Measurements from ENCODE around the gene STOM.

DNA sequence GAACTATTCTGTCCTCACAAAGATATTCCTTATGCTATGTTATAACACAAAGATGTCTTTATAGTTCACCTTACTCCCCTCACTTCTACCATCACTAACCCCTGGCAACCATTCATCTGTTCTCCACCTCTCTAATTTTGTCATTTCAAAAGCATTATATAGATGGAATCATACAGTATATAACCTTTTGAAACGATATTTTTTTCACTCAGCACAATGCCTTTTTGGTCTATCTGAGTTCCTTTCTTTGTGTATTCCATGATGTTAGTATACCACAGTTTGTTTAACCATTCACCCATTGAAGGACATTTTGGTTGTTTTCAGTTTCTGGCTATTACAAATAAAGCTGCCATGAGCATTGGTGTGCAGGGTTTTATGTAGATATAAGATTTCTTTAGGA is 35.8 kb upstream of the STOM start:
- TF ChIP-seq EZH2 (IDR thresholded peaks at IDR 0.05; ENCODE audit: borderline replicate concordance, control insufficient read depth, low read depth, low read length), result no peak
- TF ChIP-seq SMC3 (IDR thresholded peaks at IDR 0.05; ENCODE audit: borderline replicate concordance, low read length), result no peak
- no peak for TF ChIP-seq RFX5 (IDR thresholded peaks at IDR 0.05; ENCODE audit: low read depth, low read length)
- TF ChIP-seq, protein P1, sequence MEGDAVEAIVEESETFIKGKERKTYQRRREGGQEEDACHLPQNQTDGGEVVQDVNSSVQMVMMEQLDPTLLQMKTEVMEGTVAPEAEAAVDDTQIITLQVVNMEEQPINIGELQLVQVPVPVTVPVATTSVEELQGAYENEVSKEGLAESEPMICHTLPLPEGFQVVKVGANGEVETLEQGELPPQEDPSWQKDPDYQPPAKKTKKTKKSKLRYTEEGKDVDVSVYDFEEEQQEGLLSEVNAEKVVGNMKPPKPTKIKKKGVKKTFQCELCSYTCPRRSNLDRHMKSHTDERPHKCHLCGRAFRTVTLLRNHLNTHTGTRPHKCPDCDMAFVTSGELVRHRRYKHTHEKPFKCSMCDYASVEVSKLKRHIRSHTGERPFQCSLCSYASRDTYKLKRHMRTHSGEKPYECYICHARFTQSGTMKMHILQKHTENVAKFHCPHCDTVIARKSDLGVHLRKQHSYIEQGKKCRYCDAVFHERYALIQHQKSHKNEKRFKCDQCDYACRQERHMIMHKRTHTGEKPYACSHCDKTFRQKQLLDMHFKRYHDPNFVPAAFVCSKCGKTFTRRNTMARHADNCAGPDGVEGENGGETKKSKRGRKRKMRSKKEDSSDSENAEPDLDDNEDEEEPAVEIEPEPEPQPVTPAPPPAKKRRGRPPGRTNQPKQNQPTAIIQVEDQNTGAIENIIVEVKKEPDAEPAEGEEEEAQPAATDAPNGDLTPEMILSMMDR (IDR thresholded peaks at IDR 0.05 in 2 of 3, conservative IDR thresholded peaks at IDR 0.05 in 1 of 3; ENCODE audit: control insufficient read depth in 2 of 3, extremely low read depth in 1 of 3, insufficient read depth in 1 of 3, low read depth in 3 of 3, low read length in 3 of 3), result no peak
- no peak for TF ChIP-seq POLR2A (IDR thresholded peaks at IDR 0.05; ENCODE audit: low read depth, low read length)
- no peak for TF ChIP-seq EP300 (IDR thresholded peaks at IDR 0.05; ENCODE audit: borderline replicate concordance in 1 of 2, control insufficient read depth in 1 of 2, low read depth in 2 of 2, low read length in 2 of 2)
- TF ChIP-seq, protein P2, sequence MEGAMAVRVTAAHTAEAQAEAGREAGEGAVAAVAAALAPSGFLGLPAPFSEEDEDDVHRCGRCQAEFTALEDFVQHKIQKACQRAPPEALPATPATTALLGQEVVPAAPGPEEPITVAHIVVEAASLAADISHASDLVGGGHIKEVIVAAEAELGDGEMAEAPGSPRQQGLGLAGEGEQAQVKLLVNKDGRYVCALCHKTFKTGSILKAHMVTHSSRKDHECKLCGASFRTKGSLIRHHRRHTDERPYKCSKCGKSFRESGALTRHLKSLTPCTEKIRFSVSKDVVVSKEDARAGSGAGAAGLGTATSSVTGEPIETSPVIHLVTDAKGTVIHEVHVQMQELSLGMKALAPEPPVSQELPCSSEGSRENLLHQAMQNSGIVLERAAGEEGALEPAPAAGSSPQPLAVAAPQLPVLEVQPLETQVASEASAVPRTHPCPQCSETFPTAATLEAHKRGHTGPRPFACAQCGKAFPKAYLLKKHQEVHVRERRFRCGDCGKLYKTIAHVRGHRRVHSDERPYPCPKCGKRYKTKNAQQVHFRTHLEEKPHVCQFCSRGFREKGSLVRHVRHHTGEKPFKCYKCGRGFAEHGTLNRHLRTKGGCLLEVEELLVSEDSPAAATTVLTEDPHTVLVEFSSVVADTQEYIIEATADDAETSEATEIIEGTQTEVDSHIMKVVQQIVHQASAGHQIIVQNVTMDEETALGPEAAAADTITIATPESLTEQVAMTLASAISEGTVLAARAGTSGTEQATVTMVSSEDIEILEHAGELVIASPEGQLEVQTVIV (IDR thresholded peaks at IDR 0.05; ENCODE audit: borderline replicate concordance, partially characterized antibody), result no peak
- no peak for TF ChIP-seq GABPA (IDR thresholded peaks at IDR 0.05; ENCODE audit: low read depth)
- TF ChIP-seq MTA2 (IDR thresholded peaks at IDR 0.05; ENCODE audit: low read depth), result no peak
- TF ChIP-seq MYC (IDR thresholded peaks at IDR 0.05; ENCODE audit: insufficient read depth, insufficient read length, insufficient replicate concordance, low read length, severe bottlenecking), result no peak
- no peak for TF ChIP-seq SPI1 (IDR thresholded peaks at IDR 0.05; ENCODE audit: borderline replicate concordance, insufficient read depth, low read depth, low read length)
- TF ChIP-seq, protein P3, sequence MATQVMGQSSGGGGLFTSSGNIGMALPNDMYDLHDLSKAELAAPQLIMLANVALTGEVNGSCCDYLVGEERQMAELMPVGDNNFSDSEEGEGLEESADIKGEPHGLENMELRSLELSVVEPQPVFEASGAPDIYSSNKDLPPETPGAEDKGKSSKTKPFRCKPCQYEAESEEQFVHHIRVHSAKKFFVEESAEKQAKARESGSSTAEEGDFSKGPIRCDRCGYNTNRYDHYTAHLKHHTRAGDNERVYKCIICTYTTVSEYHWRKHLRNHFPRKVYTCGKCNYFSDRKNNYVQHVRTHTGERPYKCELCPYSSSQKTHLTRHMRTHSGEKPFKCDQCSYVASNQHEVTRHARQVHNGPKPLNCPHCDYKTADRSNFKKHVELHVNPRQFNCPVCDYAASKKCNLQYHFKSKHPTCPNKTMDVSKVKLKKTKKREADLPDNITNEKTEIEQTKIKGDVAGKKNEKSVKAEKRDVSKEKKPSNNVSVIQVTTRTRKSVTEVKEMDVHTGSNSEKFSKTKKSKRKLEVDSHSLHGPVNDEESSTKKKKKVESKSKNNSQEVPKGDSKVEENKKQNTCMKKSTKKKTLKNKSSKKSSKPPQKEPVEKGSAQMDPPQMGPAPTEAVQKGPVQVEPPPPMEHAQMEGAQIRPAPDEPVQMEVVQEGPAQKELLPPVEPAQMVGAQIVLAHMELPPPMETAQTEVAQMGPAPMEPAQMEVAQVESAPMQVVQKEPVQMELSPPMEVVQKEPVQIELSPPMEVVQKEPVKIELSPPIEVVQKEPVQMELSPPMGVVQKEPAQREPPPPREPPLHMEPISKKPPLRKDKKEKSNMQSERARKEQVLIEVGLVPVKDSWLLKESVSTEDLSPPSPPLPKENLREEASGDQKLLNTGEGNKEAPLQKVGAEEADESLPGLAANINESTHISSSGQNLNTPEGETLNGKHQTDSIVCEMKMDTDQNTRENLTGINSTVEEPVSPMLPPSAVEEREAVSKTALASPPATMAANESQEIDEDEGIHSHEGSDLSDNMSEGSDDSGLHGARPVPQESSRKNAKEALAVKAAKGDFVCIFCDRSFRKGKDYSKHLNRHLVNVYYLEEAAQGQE (IDR thresholded peaks at IDR 0.05; ENCODE audit: low read depth, low read length), result no peak
- no peak for TF ChIP-seq NFYB (IDR thresholded peaks at IDR 0.05; ENCODE audit: insufficient read depth, low read depth, low read length)

Data from GM12878 (cell line).